Measurements from ENCODE around the gene ZZZ3.
"Not testable (repeated sequence)": the region's sequence is repeated elsewhere in the genome, so short reads cannot be mapped to it uniquely, and the experiment has no call there.

ZZZ3 gene

DNA sequence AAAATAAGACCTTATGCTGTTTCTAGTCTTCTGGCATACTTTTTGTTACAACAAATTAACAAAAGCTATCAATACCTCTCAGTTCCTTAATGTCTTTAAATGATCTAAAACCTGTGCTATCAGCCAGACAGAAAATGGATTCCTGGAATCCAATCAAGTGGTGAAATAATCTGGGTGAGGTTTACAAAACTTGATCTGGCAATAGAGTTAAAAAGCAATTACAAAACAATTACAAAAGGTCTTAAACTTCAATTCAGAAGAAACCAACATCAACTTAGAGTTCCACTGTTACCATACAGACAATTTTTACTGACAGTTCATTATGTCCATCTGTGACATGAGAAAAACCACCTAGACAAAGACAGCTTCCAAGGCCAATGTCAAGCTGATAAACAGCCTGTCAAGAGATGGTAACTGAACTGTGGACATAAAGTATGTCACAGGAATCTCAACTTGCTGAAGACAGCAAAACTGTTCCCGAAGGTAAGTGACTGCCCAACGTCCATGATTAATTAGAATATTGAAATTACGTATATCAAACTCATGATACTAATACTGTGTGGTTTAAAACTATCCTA lies 17.4 kb downstream of the ZZZ3 start:
- Histone ChIP-seq H3K9ac (ENCODE audit: low read length) (no peak overlapping the region), H3K4me3 (ENCODE audit: low read length) (no peak overlapping the region), H3K4me1 (ENCODE audit: control insufficient read depth, insufficient read depth, low read length) (no peaks in the 10 kb centered on the region), H3K36me3 (ENCODE audit: control insufficient read depth, insufficient read depth, low read length) (no peaks in the 10 kb centered on the region), H3K27me3 (ENCODE audit: control insufficient read depth, insufficient read depth, low read length) (no peaks in the 10 kb centered on the region), H3K9me3 (ENCODE audit: control insufficient read depth, low read length) (no peaks in the 10 kb centered on the region)

DNA sequence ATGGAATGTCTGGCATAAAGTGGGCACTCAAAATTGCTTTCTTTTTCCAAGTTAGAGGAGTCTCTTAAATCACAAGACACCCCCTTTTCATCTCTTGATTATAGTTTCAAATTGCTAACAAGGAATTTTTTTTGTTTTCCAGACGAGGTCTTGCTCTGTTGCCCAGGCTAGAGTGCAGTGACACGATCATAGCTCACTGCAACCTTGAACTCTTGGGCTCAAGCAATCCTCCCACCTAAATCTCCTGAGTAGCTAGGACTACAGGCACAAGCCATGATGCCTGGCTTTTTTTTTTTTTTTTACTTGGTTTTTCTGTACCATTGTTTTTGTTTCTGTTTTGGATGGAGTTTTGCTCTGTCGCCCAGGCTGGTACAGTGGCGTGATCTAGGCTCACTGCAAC lies 20.8 kb downstream of the ZZZ3 start:
- Histone ChIP-seq H3K27me3 (ENCODE audit: control insufficient read depth, insufficient read depth, low read length) (no peaks in the 10 kb centered on the region), H3K9ac (ENCODE audit: low read length) (no peak overlapping the region), H3K36me3 (ENCODE audit: control insufficient read depth, insufficient read depth, low read length) (no peaks in the 10 kb centered on the region), H3K4me1 (ENCODE audit: control insufficient read depth, insufficient read depth, low read length) (no peaks in the 10 kb centered on the region), H3K4me3 (ENCODE audit: low read length) (no peak overlapping the region), H3K9me3 (ENCODE audit: control insufficient read depth, low read length) (no peaks in the 10 kb centered on the region)

DNA sequence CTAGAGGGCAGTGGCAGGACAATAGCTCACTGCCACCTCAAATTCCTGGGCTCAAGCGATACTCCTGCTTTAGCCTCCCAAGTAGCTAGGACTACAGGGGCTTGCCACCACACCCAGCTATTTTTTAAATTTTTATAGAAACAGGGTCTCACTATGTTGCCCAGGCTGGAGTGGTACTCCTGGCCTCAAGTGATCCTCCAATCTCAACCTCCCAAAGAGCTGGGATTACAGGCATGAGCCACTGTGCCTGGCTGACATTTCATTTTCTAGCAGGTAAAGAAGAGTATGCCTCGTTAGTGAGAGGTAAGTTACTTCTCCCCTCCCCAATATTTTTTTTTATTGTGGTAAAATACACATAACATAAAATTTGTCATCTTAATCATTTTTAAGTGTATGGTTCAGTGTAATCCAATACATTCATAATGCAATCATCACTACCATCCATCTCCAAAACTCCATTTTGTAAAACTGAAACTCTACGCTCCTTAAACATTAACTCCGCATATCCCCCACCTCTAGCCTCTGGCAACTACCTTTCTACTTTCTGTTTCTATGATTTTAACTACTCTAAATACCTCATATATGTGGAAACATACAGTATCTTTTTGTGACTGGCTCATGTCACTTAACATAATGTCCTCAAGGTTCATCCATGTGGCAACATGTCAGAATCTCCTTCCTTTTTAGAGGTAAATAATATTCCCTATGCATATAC lies 22.4 kb downstream of the ZZZ3 start:
- Histone ChIP-seq H3K4me1 (ENCODE audit: control insufficient read depth, insufficient read depth, low read length) (peaks cover 5% of the 10 kb centered on the region), H3K4me3 (ENCODE audit: low read length) (no peak overlapping the region), H3K36me3 (ENCODE audit: control insufficient read depth, insufficient read depth, low read length) (no peaks in the 10 kb centered on the region), H3K9ac (ENCODE audit: low read length) (no peak overlapping the region), H3K27me3 (ENCODE audit: control insufficient read depth, insufficient read depth, low read length) (no peaks in the 10 kb centered on the region), H3K9me3 (ENCODE audit: control insufficient read depth, low read length) (no peaks in the 10 kb centered on the region)

DNA sequence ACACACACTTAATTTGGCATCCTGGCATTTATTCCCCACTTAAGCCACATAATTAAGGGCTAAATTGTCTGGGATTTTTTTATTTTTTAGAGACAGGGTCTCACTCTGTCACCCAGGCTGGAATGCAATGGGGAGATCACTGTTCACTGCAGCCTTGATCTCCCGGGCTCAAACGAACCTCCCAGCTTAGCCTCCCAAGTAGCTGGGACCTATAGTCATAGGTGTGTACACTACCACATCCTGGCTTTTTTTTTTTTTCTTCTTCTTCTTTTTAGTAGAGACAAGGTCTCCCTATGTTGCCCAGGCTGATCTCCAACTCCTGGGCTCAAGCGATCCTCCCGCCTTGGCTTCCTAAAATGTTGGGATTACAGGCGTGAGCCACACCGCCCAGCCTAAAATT lies 24.2 kb downstream of the ZZZ3 start:
- H3K4me3 ChIP-seq (ENCODE audit: low read length): no peak overlapping the region
- H3K9me3 ChIP-seq (ENCODE audit: control insufficient read depth, low read length): no peaks in the 10 kb centered on the region
- no peaks in the 10 kb centered on the region for H3K27me3 ChIP-seq (ENCODE audit: control insufficient read depth, insufficient read depth, low read length)
- no peak overlapping the region for H3K9ac ChIP-seq (ENCODE audit: low read length)
- no peaks in the 10 kb centered on the region for H3K36me3 ChIP-seq (ENCODE audit: control insufficient read depth, insufficient read depth, low read length)
- H3K4me1 ChIP-seq (ENCODE audit: control insufficient read depth, insufficient read depth, low read length): peaks cover 5% of the 10 kb centered on the region

GRCh38 chr1:77655431-77655974 lies 27.0 kb downstream of the ZZZ3 start:
- Histone ChIP-seq H3K4me3 (ENCODE audit: low read length) (no peak overlapping the region), H3K9me3 (ENCODE audit: control insufficient read depth, low read length) (no peaks in the 10 kb centered on the region), H3K4me1 (ENCODE audit: control insufficient read depth, insufficient read depth, low read length) (peaks cover 5% of the 10 kb centered on the region), H3K27me3 (ENCODE audit: control insufficient read depth, insufficient read depth, low read length) (no peaks in the 10 kb centered on the region), H3K36me3 (ENCODE audit: control insufficient read depth, insufficient read depth, low read length) (no peaks in the 10 kb centered on the region), H3K9ac (ENCODE audit: low read length) (no peak overlapping the region)

- no peaks in the 10 kb centered on the region for H3K27me3 ChIP-seq (ENCODE audit: control insufficient read depth, insufficient read depth, low read length)
- H3K9me3 ChIP-seq (ENCODE audit: control insufficient read depth, low read length): no peaks in the 10 kb centered on the region
- H3K36me3 ChIP-seq (ENCODE audit: control insufficient read depth, insufficient read depth, low read length): no peaks in the 10 kb centered on the region
- peaks cover 5% of the 10 kb centered on the region for H3K4me1 ChIP-seq (ENCODE audit: control insufficient read depth, insufficient read depth, low read length)
- H3K9ac ChIP-seq (ENCODE audit: low read length): no peak overlapping the region
- H3K4me3 ChIP-seq (ENCODE audit: low read length): no peak overlapping the region
These were observed 29.4 kb downstream of the ZZZ3 start for GRCh38 chr1:77652970-77653516.

GRCh38 chr1:77652268-77652667 lies 30.2 kb downstream of the ZZZ3 start:
- Histone ChIP-seq H3K9ac (ENCODE audit: low read length) (no peak overlapping the region), H3K4me3 (ENCODE audit: low read length) (no peak overlapping the region), H3K36me3 (ENCODE audit: control insufficient read depth, insufficient read depth, low read length) (no peaks in the 10 kb centered on the region), H3K27me3 (ENCODE audit: control insufficient read depth, insufficient read depth, low read length) (no peaks in the 10 kb centered on the region), H3K4me1 (ENCODE audit: control insufficient read depth, insufficient read depth, low read length) (peaks cover 5% of the 10 kb centered on the region), H3K9me3 (ENCODE audit: control insufficient read depth, low read length) (no peaks in the 10 kb centered on the region)

DNA sequence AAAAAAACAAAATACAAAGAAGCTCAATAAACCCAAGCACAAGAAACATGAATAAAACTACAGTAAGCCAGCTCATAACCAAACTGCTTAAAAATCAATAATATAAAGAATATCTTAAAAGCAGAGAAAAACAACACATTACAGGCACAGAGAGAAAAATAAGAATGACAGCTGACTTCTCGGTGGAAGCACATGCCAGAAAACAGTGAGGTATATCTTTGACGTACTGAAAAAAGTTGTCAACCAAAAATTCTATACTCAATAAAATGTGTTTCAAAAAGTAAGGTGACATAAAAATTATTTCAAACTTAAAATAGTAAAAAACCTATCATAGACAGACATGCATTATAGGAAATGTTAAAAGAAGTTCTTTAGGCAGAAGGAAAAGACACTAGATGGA lies 33.3 kb downstream of the ZZZ3 start:
- Histone ChIP-seq H3K9ac (ENCODE audit: low read length) (no peak overlapping the region), H3K9me3 (ENCODE audit: control insufficient read depth, low read length) (no peaks in the 10 kb centered on the region), H3K36me3 (ENCODE audit: control insufficient read depth, insufficient read depth, low read length) (no peaks in the 10 kb centered on the region), H3K27me3 (ENCODE audit: control insufficient read depth, insufficient read depth, low read length) (no peaks in the 10 kb centered on the region), H3K4me3 (ENCODE audit: low read length) (no peak overlapping the region), H3K4me1 (ENCODE audit: control insufficient read depth, insufficient read depth, low read length) (no peaks in the 10 kb centered on the region)

- not testable (repeated sequence) for H3K4me1 ChIP-seq (ENCODE audit: control insufficient read depth, insufficient read depth, low read length); H3K9me3 ChIP-seq (ENCODE audit: control insufficient read depth, low read length); H3K36me3 ChIP-seq (ENCODE audit: control insufficient read depth, insufficient read depth, low read length); H3K9ac ChIP-seq (ENCODE audit: low read length); H3K4me3 ChIP-seq (ENCODE audit: low read length); H3K27me3 ChIP-seq (ENCODE audit: control insufficient read depth, insufficient read depth, low read length)
These were observed 36.2 kb downstream of the ZZZ3 start for GRCh38 chr1:77646224-77646623.

DNA sequence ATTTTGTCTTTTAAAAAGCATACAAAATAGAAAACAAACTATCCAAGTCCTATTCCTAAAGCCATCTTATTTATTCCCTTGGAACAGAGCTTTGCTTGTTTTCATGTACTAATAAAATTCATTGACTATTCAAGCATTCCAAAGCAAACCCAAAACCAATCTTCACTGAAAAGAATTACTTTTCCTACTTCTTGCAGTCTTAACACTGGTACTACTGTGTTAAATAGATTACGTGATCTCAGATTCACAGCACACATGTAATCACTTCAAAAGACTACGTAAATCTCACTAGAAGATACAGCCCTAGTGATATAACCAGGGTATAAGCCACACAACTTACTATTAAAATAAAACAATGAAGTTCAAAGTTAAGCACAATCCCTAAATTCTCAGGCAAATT lies 39.0 kb downstream of the ZZZ3 start:
- no peaks in the 10 kb centered on the region for H3K27me3 ChIP-seq (ENCODE audit: control insufficient read depth, insufficient read depth, low read length)
- no peaks in the 10 kb centered on the region for H3K4me1 ChIP-seq (ENCODE audit: control insufficient read depth, insufficient read depth, low read length)
- no peaks in the 10 kb centered on the region for H3K9me3 ChIP-seq (ENCODE audit: control insufficient read depth, low read length)
- H3K4me3 ChIP-seq (ENCODE audit: low read length): no peak overlapping the region
- no peaks in the 10 kb centered on the region for H3K36me3 ChIP-seq (ENCODE audit: control insufficient read depth, insufficient read depth, low read length)
- H3K9ac ChIP-seq (ENCODE audit: low read length): no peak overlapping the region

GRCh38 chr1:77642941-77643340 lies 39.5 kb downstream of the ZZZ3 start:
- Histone ChIP-seq H3K4me1 (ENCODE audit: control insufficient read depth, insufficient read depth, low read length) (no peaks in the 10 kb centered on the region), H3K4me3 (ENCODE audit: low read length) (no peak overlapping the region), H3K9me3 (ENCODE audit: control insufficient read depth, low read length) (no peaks in the 10 kb centered on the region), H3K36me3 (ENCODE audit: control insufficient read depth, insufficient read depth, low read length) (no peaks in the 10 kb centered on the region), H3K27me3 (ENCODE audit: control insufficient read depth, insufficient read depth, low read length) (no peaks in the 10 kb centered on the region), H3K9ac (ENCODE audit: low read length) (no peak overlapping the region)

GRCh38 chr1:77642196-77642595 lies 40.3 kb downstream of the ZZZ3 start:
- H3K4me1 ChIP-seq (ENCODE audit: control insufficient read depth, insufficient read depth, low read length): no peaks in the 10 kb centered on the region
- no peak overlapping the region for H3K4me3 ChIP-seq (ENCODE audit: low read length)
- H3K36me3 ChIP-seq (ENCODE audit: control insufficient read depth, insufficient read depth, low read length): no peaks in the 10 kb centered on the region
- no peaks in the 10 kb centered on the region for H3K27me3 ChIP-seq (ENCODE audit: control insufficient read depth, insufficient read depth, low read length)
- H3K9ac ChIP-seq (ENCODE audit: low read length): no peak overlapping the region
- H3K9me3 ChIP-seq (ENCODE audit: control insufficient read depth, low read length): no peaks in the 10 kb centered on the region

All from mucosa of stomach (tissue), 1 donor.